H1 (cell line): ENCODE results near the gene ANKIB1. TPM values are rescaled to one million over a fixed set of nuclear protein-coding genes. Genes with fewer than 3 reads are reported as not detected.

Experiments used
- CTCF ChIA-PET: fragments of 300-600 bp; sonication (Branson Sonifier 250); formaldehyde crosslinking; loops from one replicate; lab custom pipeline; 2021; ENCODE audit not compliant: partially characterized antibody; lab: Charles Lee
- POLR2A ChIA-PET: fragments of 300-600 bp; sonication (Branson Sonifier 250); formaldehyde crosslinking; loops from one replicate; lab custom pipeline; 2021; ENCODE audit warnings: inconsistent platforms; ENCODE audit not compliant: partially characterized antibody; lab: Charles Lee
- DNase-seq, 2 experiments: peaks; one replicate each; pipeline versions ENCODE4 v3.0.0 to v3.0.0-alpha.2; 2010 to 2022; ENCODE audit warnings: low spot score in 2 of 2, low read depth in 1 of 2, mixed read lengths in 1 of 2
- FAIRE-seq: peaks from 2 replicates; lab custom pipeline; 2011; peaks lifted over from hg19 to GRCh38; lab: Jason Lieb, UNC
- H2AFZ ChIP-seq: 2 replicates; pipeline ENCODE4 v1.8.1; 2012; ENCODE audit warnings: low read length, inconsistent platforms
- H2AK5ac ChIP-seq: 2 replicates; pipeline ENCODE4 v1.6.1; 2013; ENCODE audit warnings: low read depth, low read length
- H2BK120ac ChIP-seq: replicated peaks from 2 replicates; pipeline ENCODE3; 2013; ENCODE audit warnings: low read depth, low read length, inconsistent platforms
- H2BK12ac ChIP-seq: 2 replicates; pipeline ENCODE4 v1.6.1; 2013; ENCODE audit warnings: low read depth, low read length
- H2BK15ac ChIP-seq: 2 replicates; pipeline ENCODE4 v1.6.1; 2013; ENCODE audit warnings: low read length
- H2BK20ac ChIP-seq: 2 replicates; pipeline ENCODE4 v1.6.1; 2013; ENCODE audit warnings: low read length
- H2BK5ac ChIP-seq: 2 replicates; pipeline ENCODE4 v1.6.1; 2013; ENCODE audit warnings: low read depth, low read length
- H3K14ac ChIP-seq: 2 replicates; pipeline ENCODE4 v1.6.1; 2013; ENCODE audit warnings: inconsistent platforms; ENCODE audit not compliant: insufficient read length
- H3K18ac ChIP-seq: 2 replicates; pipeline ENCODE4 v1.6.1; 2013; ENCODE audit warnings: low read length; ENCODE audit errors: extremely low read depth
- H3K23ac ChIP-seq: 2 replicates; pipeline ENCODE4 v1.6.1; 2013; ENCODE audit warnings: inconsistent platforms; ENCODE audit not compliant: insufficient read length
- H3K23me2 ChIP-seq: 2 replicates; pipeline ENCODE4 v1.6.1; 2013; ENCODE audit warnings: low read depth, low read length
- H3K27ac ChIP-seq: 2 replicates; pipeline ENCODE4 v1.6.1; 2011; ENCODE audit warnings: low read depth, low read length, inconsistent platforms
- H3K27me3 ChIP-seq, 4 experiments: replicated peaks in 1 of 4; 1 replicate in 1 of 4; 2 replicates in 3 of 4; pipeline versions ENCODE4 v1.6.1 to v1.8.1; 2011 to 2013; ENCODE audit warnings: low read length in 3 of 4, mild to moderate bottlenecking in 3 of 4, inconsistent platforms in 2 of 4, mixed read lengths in 2 of 4, moderate library complexity in 1 of 4; ENCODE audit not compliant: control insufficient read depth in 3 of 4, insufficient read depth in 3 of 4; ENCODE audit errors: extremely low read depth in 1 of 4
- H3K36me3 ChIP-seq, 4 experiments: 2 replicates each; pipeline versions ENCODE4 v1.6.1 to v1.8.1; 2011 to 2013; ENCODE audit warnings: mild to moderate bottlenecking in 4 of 4, low read length in 3 of 4, moderate library complexity in 2 of 4, control low read depth in 1 of 4, inconsistent platforms in 1 of 4; ENCODE audit not compliant: insufficient read depth in 4 of 4, control insufficient read depth in 2 of 4
- H3K4ac ChIP-seq: replicated peaks from 2 replicates; pipeline ENCODE3; 2013; ENCODE audit warnings: low read length, low read depth, mixed read lengths, inconsistent platforms; ENCODE audit not compliant: insufficient read length
- H3K4me1 ChIP-seq, 4 experiments: replicated peaks in 1 of 4; 1 replicate in 1 of 4; 2 replicates in 3 of 4; pipeline versions ENCODE4 v1.6.1 to v1.8.1; 2011 to 2013; ENCODE audit warnings: low read length in 3 of 4, inconsistent platforms in 2 of 4, mixed read lengths in 1 of 4; ENCODE audit not compliant: insufficient read depth in 4 of 4, control insufficient read depth in 3 of 4
- H3K4me2 ChIP-seq, 2 experiments: 2 replicates each; pipeline versions ENCODE4 v1.6.1 to v1.8.1; 2011 to 2013; ENCODE audit warnings: low read depth in 2 of 2, low read length in 2 of 2, control low read depth in 1 of 2, inconsistent platforms in 1 of 2, mild to moderate bottlenecking in 1 of 2; ENCODE audit not compliant: insufficient read depth in 1 of 2
- H3K4me3 ChIP-seq, 4 experiments: fragments of 200-600, 300-600 bp in 1 of 4; sonication (generic), shearing (Covaris generic), sonication (Bioruptor Twin) in 1 of 4; 2 replicates each; pipeline versions ENCODE4 v1.5.1 to v1.8.1; 2011 to 2016; ENCODE audit warnings: low read length in 4 of 4, low read depth in 3 of 4, control low read depth in 2 of 4, inconsistent platforms in 2 of 4, mild to moderate bottlenecking in 2 of 4, mixed read lengths in 1 of 4, moderate library complexity in 1 of 4; ENCODE audit not compliant: insufficient read depth in 2 of 4; ENCODE audit errors: extremely low read depth in 1 of 4
- H3K56ac ChIP-seq: replicated peaks from 2 replicates; pipeline ENCODE3; 2013; ENCODE audit warnings: low read depth, mild to moderate bottlenecking, mixed read lengths, low read length, inconsistent platforms; ENCODE audit not compliant: insufficient read length
- H3K79me1 ChIP-seq: 2 replicates; pipeline ENCODE4 v1.6.1; 2013; ENCODE audit warnings: low read depth, low read length, control low read depth
- H3K79me2 ChIP-seq, 2 experiments: 2 replicates each; pipeline versions ENCODE4 v1.6.1 to v1.8.1; 2012 to 2013; ENCODE audit warnings: low read length in 2 of 2, mild to moderate bottlenecking in 2 of 2, inconsistent platforms in 1 of 2; ENCODE audit not compliant: insufficient read depth in 2 of 2, control insufficient read depth in 1 of 2
- H3K9ac ChIP-seq, 4 experiments: replicated peaks in 1 of 4; 1 replicate in 1 of 4; 2 replicates in 3 of 4; pipeline versions ENCODE4 v1.6.1 to v1.8.1; 2011 to 2013; ENCODE audit warnings: low read depth in 3 of 4, low read length in 3 of 4, control low read depth in 2 of 4, mild to moderate bottlenecking in 2 of 4, moderate library complexity in 2 of 4, inconsistent platforms in 1 of 4; ENCODE audit errors: extremely low read depth in 1 of 4
- H3K9me3 ChIP-seq, 2 experiments: 2 replicates each; pipeline versions ENCODE4 v1.6.1 to v1.8.1; 2012 to 2013; ENCODE audit warnings: mild to moderate bottlenecking in 2 of 2, moderate library complexity in 2 of 2, control low read depth in 1 of 2, inconsistent platforms in 1 of 2, low read depth in 1 of 2, low read length in 1 of 2, mixed read lengths in 1 of 2; ENCODE audit not compliant: insufficient read depth in 2 of 2
- H4K20me1 ChIP-seq, 2 experiments: replicated peaks in 1 of 2; 2 replicates each; pipeline versions ENCODE3 to v1.8.1; 2011 to 2013; ENCODE audit warnings: inconsistent platforms in 2 of 2, low read length in 2 of 2, mild to moderate bottlenecking in 1 of 2; ENCODE audit not compliant: insufficient read depth in 2 of 2, control insufficient read depth in 1 of 2
- H4K5ac ChIP-seq: 2 replicates; pipeline ENCODE4 v1.6.1; 2013; ENCODE audit warnings: low read length, low read depth, mixed read lengths, inconsistent platforms; ENCODE audit not compliant: insufficient read length
- H4K8ac ChIP-seq: 2 replicates; pipeline ENCODE4 v1.8.0; 2013; ENCODE audit warnings: mild to moderate bottlenecking, moderate library complexity, low read length, inconsistent platforms; ENCODE audit not compliant: insufficient read depth; ENCODE audit errors: extremely low read depth
- H4K91ac ChIP-seq: replicated peaks from 2 replicates; pipeline ENCODE3; 2013; ENCODE audit warnings: low read length, mixed read lengths, inconsistent platforms; ENCODE audit not compliant: insufficient read length
- EGR1 ChIP-seq: IDR thresholded peaks from 2 replicates; pipeline ENCODE4 v1.6.1; 2011; ENCODE audit warnings: low read depth, low read length, borderline replicate concordance
- POU5F1 ChIP-seq: IDR thresholded peaks from 2 replicates; pipeline ENCODE4 v1.6.1; 2011; ENCODE audit warnings: low read depth, mild to moderate bottlenecking, low read length, moderate library complexity
- RNF2 ChIP-seq: fragments of 200-900, 300-1000 bp; sonication (generic); IDR thresholded peaks from 2 replicates; pipeline ENCODE4 v1.7.1; 2016; ENCODE audit warnings: borderline replicate concordance, low read depth, mild to moderate bottlenecking, antibody characterized with exemption, low read length; ENCODE audit not compliant: poor library complexity, severe bottlenecking; ENCODE audit errors: missing control alignments
- TEAD4 ChIP-seq: IDR thresholded peaks from 2 replicates; pipeline ENCODE4 v1.6.1; 2012; ENCODE audit warnings: low read depth, low read length, inconsistent platforms, mixed read lengths
- WGBS, 2 experiments: shearing (Covaris generic) in 1 of 2; methylation state at CpG; one replicate each; pipeline versions ENCODE4 v1.1.6 to v1.1.7; 2013 to 2015; ENCODE audit warnings: low lambda C conversion rate in 2 of 2, mixed read lengths in 2 of 2, inconsistent platforms in 1 of 2, low coverage in 1 of 2, missing lambda C conversion rate in 1 of 2; ENCODE audit not compliant: insufficient replicate concordance in 2 of 2, insufficient coverage in 1 of 2, insufficient read length in 1 of 2; ENCODE audit errors: extremely low coverage in 1 of 2, missing lambda C conversion rate in 1 of 2; 5-methylcytosine and 5-hydroxymethylcytosine counted together
- polyA plus RNA-seq, 7 experiments: library from polyadenylated mRNA; depleted of rRNA in 3 of 7; stranded (reverse) in 5 of 7; unstranded in 2 of 7; fragments of >200 nt in 5 of 7; fragments of 200-250 nt in 2 of 7; gene quantifications; 1 replicate in 5 of 7; 2 replicates in 1 of 7; 4 replicates in 1 of 7; pipeline versions ENCODE4 v1.2.1 to v1.2.3, GENCODE V29; 2011 to 2013; ENCODE audit warnings: missing spikeins in 2 of 7, mixed read lengths in 2 of 7
- total RNA-seq: library from RNA; stranded (reverse); fragmentation: NEBNext Ultra II Directional; extraction: Animal tissue kit (Norgen Biotek cat#: 25700); gene quantifications from 2 replicates; pipeline ENCODE4 v1.2.1, GENCODE V29; 2021

Gene ANKIB1
- total and polyA plus RNA-seq, 2 of the 8 experiments (the other 6 are each of a cell fraction or from before 2014, with no cell fraction given): 19.2 to 43.0 TPM

DNA sequence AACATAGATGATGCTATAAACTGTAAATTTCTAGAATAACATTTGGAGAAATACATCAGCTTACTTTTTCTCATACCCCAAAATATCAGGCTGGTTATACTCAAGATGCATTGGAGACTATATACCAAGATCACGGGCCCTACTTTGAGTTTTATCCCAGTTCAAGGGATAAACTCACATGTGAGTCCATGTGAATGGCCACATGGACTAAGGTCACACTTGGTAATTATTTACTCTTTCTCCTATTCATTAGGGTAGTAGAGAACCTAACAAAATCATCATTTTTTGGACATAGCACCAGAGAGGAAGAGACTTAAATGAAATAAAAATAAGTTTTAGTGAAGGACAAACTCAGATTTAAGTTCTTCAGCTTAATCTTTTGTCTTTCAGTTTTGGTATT lies 108.4 kb downstream of the ANKIB1 start:
- POLR2A ChIA-PET: no interaction called here
- Histone ChIP-seq H3K4ac (no peak overlapping the region), H4K8ac (no peak overlapping the region), H3K79me1 (no peaks in the 10 kb centered on the region), H3K56ac (no peak overlapping the region), H3K18ac (no peak overlapping the region), H4K91ac (no peak overlapping the region), H3K23ac (no peak overlapping the region), H3K27me3 (no peaks in the 10 kb centered on the region), H2BK120ac (no peak overlapping the region), H2BK12ac (no peak overlapping the region), H3K27ac (no peak overlapping the region), H3K79me2 (no peaks in the 10 kb centered on the region), H3K4me2 (no peak overlapping the region), H3K23me2 (no peaks in the 10 kb centered on the region), H2AFZ (no peak overlapping the region), H2BK15ac (no peak overlapping the region), H3K9ac (no peak overlapping the region), H4K5ac (no peak overlapping the region), H3K4me1 (no peaks in the 10 kb centered on the region), H2BK20ac (no peak overlapping the region), H3K9me3 (no peaks in the 10 kb centered on the region), H4K20me1 (no peaks in the 10 kb centered on the region), H2AK5ac (no peak overlapping the region), H3K14ac (no peak overlapping the region), H2BK5ac (no peak overlapping the region), H3K36me3 (peaks cover 0 to 21% (median 1%) of the 10 kb centered on the region in 4 experiments; a peak in 3 of 8 replicates), H3K4me3 (no peak overlapping the region)
- CTCF ChIA-PET: interaction anchor here (0.7 kb wide), 1 partner anchor 17 kb away, joined by 3 read pairs; no protein-coding TSS in a partner anchor
- FAIRE-seq (no peak), DNase-seq (no peak)
- WGBS, 2 experiments: 93% methylated on average over 1 of the region's 1 CpG; no CpG with 5 or more reads in 1 of the 2 experiments
- TF ChIP-seq POU5F1 (no peak), RNF2 (no peak), EGR1 (no peak), TEAD4 (no peak)
